GM18951 (cell line): Measurements from ENCODE around the gene HPN.
"Not testable (repeated sequence)": the region's sequence is repeated elsewhere in the genome, so short reads cannot be mapped to it uniquely, and the experiment has no call there.

Experiments used
- POLR2A ChIP-seq: IDR thresholded peaks from 4 replicates; pipeline ENCODE4 v1.6.1; 2011; ENCODE audit warnings: mild to moderate bottlenecking; ENCODE audit not compliant: insufficient read length, insufficient read depth; ENCODE audit errors: extremely low read depth
- in situ Hi-C: fragments of 300-500 bp; cut with MboI; formaldehyde crosslinking; loops from one replicate; pipeline ENCODE4 v1.12.0; 2022; ENCODE audit warnings: low sequenced_read_pairs, mixed read lengths, inconsistent platforms; ENCODE audit not compliant: unreplicated experiment

HPN gene

DNA sequence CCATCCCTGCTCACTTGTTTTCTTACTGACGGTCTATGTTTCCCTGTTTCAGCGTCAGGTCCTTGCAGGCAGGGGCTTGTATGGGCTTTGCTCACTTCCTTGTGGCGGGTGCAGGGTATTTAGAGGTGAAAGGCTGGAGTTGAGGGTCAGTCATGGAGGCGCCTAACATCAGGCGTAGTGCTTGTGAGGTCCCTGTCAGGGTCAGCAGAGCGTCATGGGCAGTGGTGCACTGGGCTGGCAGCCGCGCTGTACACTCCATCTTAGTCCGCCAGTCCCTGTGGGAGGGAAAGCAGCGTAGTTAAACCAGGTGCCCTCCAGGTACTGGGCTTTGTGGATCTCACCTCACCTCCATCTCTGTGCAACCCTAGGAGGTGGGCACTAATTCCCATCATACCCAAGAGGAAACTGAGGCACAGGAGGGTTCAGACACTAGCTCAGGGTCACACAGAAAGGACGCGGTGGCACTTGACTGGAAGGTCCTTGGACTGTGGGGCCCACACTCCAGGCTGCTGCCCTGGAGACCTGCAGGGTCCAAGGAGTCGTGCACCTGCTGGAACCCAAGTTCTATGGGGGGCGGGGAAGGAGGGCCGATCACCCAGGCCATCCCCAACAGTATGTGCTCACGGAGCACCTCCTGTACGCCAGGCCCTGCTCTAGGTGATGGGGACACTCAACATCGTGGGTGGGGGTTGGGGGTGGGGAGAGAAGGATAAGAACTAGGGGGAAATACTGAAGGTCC lies 36.8 kb upstream of the HPN start:
- no peak for TF ChIP-seq POLR2A
- in situ Hi-C loops, result no loop called here

DNA sequence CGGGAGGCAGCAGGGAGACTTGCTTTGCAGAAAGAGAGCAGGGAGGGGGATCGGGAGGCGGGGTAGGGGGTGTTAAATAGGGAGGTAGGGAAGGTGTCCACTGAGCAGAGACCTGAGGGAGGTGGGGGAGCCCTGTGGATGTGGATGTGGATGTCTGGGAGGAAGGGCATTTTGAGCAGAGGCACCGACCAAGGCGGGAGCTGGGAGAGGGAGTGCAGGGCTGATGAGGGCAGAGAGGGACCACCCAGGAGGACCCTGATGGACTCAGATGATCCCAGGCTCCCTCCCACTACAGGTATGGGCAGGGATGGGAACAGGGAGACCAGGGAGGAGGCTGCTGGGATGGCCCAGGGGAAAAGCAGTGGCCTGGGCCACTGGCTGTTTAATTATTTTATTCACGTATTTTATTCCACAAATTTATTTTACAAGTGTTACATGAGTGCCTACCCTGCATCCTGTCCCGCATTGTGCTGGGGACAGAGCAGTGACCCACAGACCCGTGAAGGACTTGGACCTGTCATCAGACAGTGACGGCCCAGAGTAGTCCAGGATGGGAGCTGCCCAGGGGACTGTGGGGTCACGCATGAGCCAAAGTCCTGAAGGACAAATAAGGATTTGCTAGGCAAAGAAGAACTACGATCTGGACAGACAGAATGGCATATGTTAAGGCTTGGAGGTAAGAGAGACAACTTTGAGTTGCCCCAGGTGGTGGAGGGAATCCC lies 36.1 kb upstream of the HPN start:
- no peak for TF ChIP-seq POLR2A
- in situ Hi-C loops, result no loop called here

DNA sequence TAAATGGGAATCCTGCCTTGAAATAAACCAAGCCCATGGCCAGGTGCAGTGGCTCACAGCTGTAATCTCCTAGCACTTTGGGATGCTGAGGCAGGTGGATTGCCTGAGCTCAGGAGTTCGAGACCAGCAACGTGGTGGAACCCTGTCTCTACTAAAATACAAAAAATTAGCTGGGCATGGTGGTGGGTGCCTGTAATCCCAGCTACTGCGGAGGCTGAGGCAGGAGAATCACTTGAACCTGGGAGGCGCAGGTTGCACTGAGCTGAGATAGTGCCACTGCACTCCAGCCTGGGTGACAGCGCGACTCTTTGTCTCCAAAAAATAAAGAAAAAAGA lies 35.5 kb upstream of the HPN start:
- in situ Hi-C loops, result not testable (repeated sequence)

DNA sequence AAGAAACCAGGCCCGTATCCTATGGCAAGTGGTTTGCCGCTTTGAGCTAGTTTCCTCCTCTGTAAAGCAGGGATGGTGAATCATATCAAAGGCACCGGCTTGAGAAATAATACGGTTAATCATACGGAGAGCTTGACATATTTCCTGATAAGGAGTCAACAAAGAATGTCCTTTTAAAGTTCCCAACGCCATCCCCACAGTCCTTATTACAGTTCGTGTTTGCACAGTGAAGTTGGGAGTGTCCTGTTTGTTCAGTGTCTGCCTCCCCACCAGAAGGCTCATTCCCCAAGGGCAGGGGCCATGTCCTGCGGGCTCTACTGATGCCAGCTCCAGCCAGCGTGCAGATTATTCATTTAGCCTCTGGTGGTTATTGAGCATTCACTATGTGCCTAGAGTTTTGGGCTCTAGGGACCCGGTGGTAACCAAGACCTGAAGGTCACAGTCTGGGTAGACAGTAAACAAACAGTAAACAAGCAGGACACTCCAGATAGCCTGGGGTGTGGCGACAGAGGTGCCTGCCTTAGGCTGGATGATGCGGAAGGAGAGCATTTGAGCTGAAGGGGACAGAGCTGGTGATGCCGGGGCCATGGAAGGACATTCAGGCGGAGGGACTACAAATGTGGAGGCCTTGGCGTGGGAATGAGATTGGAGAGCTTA lies 35.1 kb upstream of the HPN start:
- TF ChIP-seq POLR2A, result no peak
- in situ Hi-C loops, result no loop called here

DNA sequence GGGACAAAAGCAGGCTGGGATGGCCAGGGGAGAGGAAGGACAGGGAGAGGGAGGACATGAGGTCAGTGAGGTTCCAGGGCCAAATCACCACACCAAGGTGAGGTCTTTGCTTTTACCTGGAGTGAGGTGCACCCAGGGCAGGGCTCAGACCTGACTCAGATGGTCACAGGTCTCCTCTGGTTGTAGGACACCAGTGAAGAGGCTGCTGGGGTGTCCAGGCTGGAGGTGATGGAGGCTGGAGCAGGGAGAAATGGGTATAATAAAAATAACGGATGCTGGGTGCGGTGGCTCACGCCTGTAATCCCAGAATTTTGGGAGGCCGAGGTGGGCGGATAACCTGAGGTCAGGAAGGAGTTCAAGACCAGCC lies 34.5 kb upstream of the HPN start:
- in situ Hi-C loops, result no loop called here

DNA sequence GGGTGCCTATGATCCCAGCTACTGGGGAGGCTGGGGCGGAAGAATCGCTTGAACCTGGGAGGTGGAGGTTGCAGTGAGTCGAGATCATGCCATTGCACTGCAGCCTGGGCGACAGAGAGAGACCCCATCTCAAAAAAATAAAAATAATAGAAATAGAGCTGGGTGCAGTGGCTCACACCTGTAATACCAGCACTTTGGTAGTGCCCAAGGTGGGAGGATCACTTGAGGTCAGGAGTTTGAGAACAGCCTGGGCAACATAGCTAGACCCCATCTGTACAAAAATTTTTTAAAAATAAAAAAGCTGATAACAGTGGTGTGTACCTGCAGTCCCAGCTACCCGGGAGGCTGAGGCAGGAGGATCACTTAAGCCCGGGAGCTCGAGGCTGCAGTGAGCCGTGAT lies 34.1 kb upstream of the HPN start:
- in situ Hi-C loops, result not testable (repeated sequence)

More for the DNA sequence above, 34.5 kb upstream of the HPN start:
- no peak for TF ChIP-seq POLR2A

DNA sequence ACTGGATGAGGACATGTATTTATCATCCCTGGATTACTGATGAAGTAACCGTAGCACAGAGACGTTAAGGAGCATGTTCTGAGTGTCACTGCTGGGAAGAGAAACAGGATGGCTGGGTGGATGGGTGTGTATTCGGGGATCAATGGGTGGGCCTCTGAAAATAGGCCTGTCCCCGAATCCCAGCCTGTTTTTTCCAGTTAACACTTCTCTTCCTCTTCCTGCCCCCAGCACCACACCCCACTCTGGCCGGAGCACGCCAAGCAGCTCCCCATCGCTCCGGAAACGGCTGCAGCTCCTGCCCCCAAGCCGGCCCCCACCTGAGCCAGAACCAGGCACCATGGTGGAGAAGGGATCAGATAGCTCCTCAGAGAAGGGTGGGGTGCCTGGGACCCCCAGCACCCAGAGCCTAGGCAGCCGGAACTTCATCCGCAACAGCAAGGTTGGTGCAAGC lies 32.6 kb upstream of the HPN start:
- in situ Hi-C loops, result no loop called here
- no peak for TF ChIP-seq POLR2A

DNA sequence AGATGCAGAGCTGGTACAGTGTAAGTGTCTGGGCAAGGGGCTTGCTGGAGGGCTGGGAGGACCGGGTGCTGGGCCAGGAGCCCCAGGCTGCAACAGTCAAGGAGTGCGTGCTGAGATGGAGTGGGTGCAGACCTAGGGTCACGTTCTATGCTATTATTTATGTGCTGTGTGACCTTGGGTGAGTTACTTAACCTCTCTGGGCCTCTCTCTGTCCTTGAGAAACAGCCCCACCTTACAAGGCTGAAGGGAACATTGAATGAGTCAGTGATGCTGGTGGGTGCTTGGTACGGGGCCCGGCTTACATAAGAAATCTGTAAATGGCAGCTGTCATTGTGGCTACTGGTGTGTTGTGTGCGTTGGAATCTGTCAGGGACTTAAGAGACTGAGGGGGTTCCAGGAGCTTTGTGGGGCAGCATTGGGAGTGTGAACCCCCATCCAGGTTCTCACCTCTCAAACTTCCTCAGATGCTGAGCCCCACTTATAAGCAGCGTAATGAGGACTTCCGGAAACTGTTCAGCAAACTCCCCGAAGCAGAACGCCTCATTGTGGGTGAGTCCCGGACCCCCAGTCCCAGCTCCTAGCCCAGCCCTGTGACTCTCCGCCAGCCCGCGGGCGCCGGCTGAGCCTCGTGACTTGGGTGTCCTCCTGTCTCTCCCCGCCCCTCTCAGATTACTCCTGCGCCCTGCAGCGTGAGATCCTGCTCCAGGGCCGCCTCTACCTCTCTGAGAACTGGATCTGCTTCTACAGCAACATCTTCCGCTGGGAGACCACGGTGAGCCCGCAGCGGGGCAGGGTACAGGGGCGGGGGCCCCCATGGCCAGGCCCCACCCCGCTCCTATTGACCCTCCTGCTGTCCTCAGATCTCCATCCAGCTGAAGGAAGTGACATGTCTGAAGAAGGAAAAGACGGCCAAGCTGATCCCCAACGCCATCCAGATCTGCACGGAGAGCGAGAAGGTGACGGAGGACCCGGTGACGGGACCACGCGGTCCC lies 31.8 kb upstream of the HPN start:
- no peak for TF ChIP-seq POLR2A
- in situ Hi-C loops, result no loop called here

DNA sequence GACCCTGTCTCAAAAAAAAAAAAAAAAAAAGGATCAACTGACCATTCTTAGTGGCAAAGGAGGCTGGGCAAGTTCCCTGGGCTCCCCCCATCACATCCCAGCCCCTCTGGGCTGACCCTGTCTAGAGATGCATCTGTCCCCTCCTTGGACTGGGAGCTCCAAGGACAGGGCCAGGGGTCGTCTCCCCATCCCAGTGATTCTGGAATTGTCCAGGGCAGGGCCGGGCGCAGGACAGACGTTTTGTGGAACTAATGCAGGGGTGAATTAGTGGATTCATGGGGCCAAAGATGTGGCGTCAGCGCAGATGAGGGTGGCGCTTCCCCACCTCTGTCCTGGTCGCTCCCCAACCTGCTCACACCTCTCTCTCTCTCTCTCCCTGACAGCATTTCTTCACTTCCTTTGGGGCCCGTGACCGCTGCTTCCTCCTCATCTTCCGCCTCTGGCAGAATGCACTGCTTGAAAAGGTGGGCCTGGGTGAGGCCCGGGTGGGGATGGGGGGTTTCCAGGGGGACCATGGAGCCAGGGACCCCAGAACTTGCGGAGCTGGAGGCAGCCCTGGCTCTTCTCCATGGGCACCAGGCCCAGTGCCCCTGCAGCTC lies 30.3 kb upstream of the HPN start:
- TF ChIP-seq POLR2A, result no peak
- in situ Hi-C loops, result no loop called here

DNA sequence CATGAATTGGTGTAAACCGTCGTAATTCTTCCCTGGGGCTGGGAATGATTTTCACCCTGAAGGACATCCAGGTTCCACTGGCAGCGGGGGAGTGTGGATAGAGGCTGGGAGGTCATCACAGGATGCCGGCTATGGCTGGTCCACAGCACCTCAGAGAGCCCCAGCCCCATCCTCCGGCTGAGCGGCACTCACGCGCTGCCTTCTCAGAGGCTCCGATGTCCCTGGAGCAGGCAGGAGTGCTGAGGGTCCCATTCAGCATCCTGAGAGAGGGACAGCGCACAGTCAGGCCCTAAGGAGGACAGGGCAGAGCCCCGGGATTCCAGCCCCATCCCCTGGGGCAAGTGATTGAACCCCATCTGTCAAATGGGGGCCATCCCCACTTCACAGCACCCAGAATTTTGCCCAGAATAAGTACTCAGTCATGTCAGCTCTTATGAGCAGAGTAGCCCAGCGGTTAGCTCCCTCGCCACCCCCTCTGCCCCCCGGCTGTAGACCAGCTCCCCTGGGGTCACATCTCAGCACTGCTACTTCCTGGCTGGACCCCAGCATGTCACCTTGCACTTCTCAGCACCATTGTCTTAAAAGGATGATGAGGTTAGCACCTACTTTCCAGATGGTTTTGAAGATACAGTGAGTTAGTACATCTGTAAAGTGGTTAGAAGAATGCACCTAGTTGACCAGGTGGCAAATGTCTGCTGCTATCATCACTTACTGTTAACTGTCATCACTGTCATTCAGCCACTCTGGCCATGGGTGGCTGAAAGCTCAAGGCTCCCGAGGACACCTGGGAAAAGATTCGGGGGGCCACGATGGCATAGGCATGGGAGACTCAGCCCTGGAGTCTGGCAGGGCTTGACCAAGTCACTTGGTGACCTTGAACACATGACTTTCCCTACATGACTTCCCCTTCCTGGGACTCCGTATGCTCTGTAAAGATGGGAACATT lies 29.5 kb upstream of the HPN start:
- in situ Hi-C loops, result no loop called here
- no peak for TF ChIP-seq POLR2A

DNA sequence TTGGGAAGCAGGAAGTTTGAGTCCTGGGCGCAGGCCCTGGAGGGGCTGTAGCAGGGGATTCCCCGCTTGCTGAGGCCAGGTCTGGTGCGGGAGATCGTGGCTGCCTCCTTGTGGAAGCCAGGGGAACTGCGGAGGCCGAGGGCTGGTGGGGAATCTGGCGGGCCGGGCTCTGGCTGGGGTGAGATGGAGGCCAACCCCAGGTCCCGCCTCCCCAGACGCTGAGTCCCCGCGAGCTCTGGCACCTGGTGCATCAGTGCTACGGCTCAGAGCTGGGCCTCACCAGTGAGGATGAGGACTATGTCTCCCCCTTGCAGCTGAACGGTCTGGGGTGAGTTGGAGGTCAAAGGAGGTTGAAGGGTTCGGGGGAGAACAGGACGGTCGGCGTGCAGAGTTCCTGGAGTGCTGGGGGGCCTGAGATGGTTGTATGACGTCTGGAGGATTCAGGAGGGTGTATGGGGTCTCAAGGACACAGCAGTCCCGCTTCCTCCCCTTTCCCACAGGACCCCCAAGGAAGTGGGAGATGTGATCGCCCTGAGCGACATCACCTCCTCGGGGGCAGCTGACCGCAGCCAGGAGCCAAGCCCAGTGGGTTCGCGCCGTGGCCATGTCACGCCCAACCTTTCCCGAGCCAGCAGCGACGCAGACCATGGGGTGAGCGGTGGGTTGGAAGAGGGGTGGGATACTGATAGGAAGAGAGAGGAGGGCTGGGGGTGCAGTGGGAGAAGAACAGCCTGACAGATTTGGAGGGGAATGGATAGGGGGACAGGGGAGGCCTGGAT lies 28.3 kb upstream of the HPN start:
- in situ Hi-C loops, result no loop called here

More for the DNA sequence above, 28.3 kb upstream of the HPN start:
- peak; percentile 34 for TF ChIP-seq POLR2A
